ENCODE data around the gene ACYP2.
"Not testable (repeated sequence)": the region's sequence is repeated elsewhere in the genome, so short reads cannot be mapped to it uniquely, and the experiment has no call there.

Gene ACYP2

DNA sequence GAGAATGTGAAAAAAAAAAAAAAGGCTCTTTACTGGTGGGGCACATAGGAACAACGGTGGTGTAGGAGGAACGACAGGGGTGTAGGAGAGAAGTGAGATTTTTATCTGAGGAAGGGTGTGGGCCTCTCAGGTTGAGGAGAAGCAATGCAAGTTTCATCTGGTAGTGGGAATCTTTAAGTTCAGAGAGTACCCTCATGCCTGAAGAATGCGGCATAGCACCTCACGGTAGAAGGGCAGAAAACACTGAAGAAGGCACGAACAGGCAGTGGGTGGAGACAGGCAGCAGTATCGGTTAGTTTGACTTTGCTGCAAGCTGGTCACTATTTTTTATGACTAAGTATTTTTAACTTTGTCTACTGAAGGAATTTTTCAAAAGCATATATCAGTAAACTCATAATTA is 192.8 kb downstream of the ACYP2 start:
- H3K4me1 ChIP-seq (ENCODE audit: control insufficient read depth, insufficient read depth, low read length, poor library complexity, severe bottlenecking): no peaks in the 10 kb centered on the region
- no peaks in the 10 kb centered on the region for H3K9me3 ChIP-seq (ENCODE audit: control insufficient read depth, low read length)
- no peak overlapping the region for H3K4me3 ChIP-seq (ENCODE audit: insufficient read depth, low read depth, low read length, poor library complexity, severe bottlenecking)
- no peak overlapping the region for H3K27ac ChIP-seq (ENCODE audit: insufficient read depth, low read length, poor library complexity, severe bottlenecking)
- DNase-seq: no peak
- no peaks in the 10 kb centered on the region for H3K27me3 ChIP-seq (replicated peaks; ENCODE audit: control insufficient read depth, insufficient read depth, low read length, poor library complexity, severe bottlenecking)
- no peaks in the 10 kb centered on the region for H3K36me3 ChIP-seq (ENCODE audit: control insufficient read depth, insufficient read depth, low read length)

DNA sequence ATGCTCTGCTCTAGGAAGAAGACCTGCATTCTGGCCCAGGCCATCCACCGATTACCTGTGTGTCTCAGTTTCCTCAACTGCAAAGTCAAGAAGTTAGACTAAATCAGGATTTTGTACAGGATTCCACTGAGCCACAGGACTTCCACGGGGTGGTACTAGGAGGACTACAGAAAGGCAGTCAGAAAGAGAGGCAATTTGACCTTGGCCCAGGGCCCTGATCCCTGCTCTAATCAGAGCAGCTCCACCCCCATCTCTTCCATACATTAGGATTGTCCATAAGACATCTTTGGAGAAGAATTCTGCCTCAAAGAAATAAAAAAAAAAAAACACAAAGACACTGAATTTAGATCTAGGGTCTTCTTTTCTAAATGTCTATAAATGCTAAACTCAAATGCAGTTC is 193.4 kb downstream of the ACYP2 start:
- H3K36me3 ChIP-seq (ENCODE audit: control insufficient read depth, insufficient read depth, low read length): no peaks in the 10 kb centered on the region
- H3K9me3 ChIP-seq (ENCODE audit: control insufficient read depth, low read length): no peaks in the 10 kb centered on the region
- H3K27me3 ChIP-seq (replicated peaks; ENCODE audit: control insufficient read depth, insufficient read depth, low read length, poor library complexity, severe bottlenecking): no peaks in the 10 kb centered on the region
- H3K27ac ChIP-seq (ENCODE audit: insufficient read depth, low read length, poor library complexity, severe bottlenecking): no peak overlapping the region
- H3K4me3 ChIP-seq (ENCODE audit: insufficient read depth, low read depth, low read length, poor library complexity, severe bottlenecking): no peak overlapping the region
- no peak for DNase-seq
- H3K4me1 ChIP-seq (ENCODE audit: control insufficient read depth, insufficient read depth, low read length, poor library complexity, severe bottlenecking): no peaks in the 10 kb centered on the region

DNA sequence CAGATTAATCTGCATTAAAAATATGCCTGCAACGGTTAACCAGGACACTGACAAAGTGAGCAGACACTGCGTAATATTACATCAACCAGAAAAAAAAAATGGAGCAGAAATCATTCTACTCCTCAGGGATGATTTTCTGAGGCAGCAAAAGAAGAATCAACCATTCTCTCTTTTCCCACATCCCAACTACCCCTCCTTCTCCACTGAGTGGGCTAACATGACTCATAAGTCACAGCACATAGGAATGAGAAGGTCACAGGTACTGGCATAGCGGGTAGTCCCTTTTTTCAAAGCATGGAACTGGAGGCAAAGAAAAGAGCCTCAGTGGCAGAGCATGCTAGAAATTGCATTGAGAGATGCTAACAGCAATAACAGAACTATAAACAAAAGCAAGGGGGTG is 194.9 kb downstream of the ACYP2 start:
- Histone ChIP-seq H3K9me3 (ENCODE audit: control insufficient read depth, low read length) (no peaks in the 10 kb centered on the region), H3K4me1 (ENCODE audit: control insufficient read depth, insufficient read depth, low read length, poor library complexity, severe bottlenecking) (no peaks in the 10 kb centered on the region), H3K36me3 (ENCODE audit: control insufficient read depth, insufficient read depth, low read length) (no peaks in the 10 kb centered on the region), H3K27ac (ENCODE audit: insufficient read depth, low read length, poor library complexity, severe bottlenecking) (no peak overlapping the region), H3K4me3 (ENCODE audit: insufficient read depth, low read depth, low read length, poor library complexity, severe bottlenecking) (no peak overlapping the region), H3K27me3 (replicated peaks; ENCODE audit: control insufficient read depth, insufficient read depth, low read length, poor library complexity, severe bottlenecking) (no peaks in the 10 kb centered on the region)
- no peak for DNase-seq

DNA sequence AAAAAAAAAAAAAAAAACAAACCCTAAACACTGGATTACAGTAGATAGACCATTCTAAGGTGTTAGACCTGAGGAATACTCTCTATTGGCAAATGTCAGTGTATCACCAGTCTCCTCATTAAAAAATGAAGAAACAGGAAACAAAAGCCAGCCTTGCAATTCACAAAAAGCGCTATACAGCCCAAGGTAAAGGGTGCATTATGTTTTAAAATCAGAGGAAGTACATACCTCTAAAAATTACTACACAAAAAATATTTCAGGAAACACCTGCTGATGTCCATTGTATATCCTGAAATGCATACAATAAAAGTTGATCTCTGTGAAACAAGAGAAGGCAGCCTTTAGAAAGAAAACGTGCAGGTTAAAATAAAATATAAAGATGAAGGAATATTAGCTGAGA is 195.5 kb downstream of the ACYP2 start:
- no peak overlapping the region for H3K4me3 ChIP-seq (ENCODE audit: insufficient read depth, low read depth, low read length, poor library complexity, severe bottlenecking)
- H3K27me3 ChIP-seq (replicated peaks; ENCODE audit: control insufficient read depth, insufficient read depth, low read length, poor library complexity, severe bottlenecking): no peaks in the 10 kb centered on the region
- no peaks in the 10 kb centered on the region for H3K36me3 ChIP-seq (ENCODE audit: control insufficient read depth, insufficient read depth, low read length)
- DNase-seq: no peak
- no peaks in the 10 kb centered on the region for H3K4me1 ChIP-seq (ENCODE audit: control insufficient read depth, insufficient read depth, low read length, poor library complexity, severe bottlenecking)
- no peaks in the 10 kb centered on the region for H3K9me3 ChIP-seq (ENCODE audit: control insufficient read depth, low read length)
- H3K27ac ChIP-seq (ENCODE audit: insufficient read depth, low read length, poor library complexity, severe bottlenecking): no peak overlapping the region

DNA sequence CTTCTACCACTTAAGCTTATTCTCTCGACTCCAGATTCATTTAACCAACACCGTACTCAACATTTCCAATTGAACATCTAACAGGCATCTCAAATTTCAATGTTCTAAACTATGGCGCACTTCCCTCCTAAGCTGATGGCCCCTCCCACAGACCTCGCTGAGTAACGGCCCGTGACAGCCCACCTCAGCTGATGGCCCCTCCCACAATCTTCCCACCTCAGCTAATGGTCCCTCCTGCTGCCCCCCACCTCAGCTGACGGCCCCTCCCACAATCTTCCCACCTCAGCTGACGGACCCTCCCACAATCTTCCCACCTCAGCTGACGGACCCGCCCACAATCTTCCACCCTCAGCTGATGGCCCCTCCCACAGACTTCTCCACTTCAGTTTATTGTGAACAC is 197.7 kb downstream of the ACYP2 start:
- Histone ChIP-seq H3K4me3 (ENCODE audit: insufficient read depth, low read depth, low read length, poor library complexity, severe bottlenecking) (no peak overlapping the region), H3K36me3 (ENCODE audit: control insufficient read depth, insufficient read depth, low read length) (no peaks in the 10 kb centered on the region), H3K27ac (ENCODE audit: insufficient read depth, low read length, poor library complexity, severe bottlenecking) (no peak overlapping the region), H3K9me3 (ENCODE audit: control insufficient read depth, low read length) (no peaks in the 10 kb centered on the region), H3K4me1 (ENCODE audit: control insufficient read depth, insufficient read depth, low read length, poor library complexity, severe bottlenecking) (no peaks in the 10 kb centered on the region), H3K27me3 (replicated peaks; ENCODE audit: control insufficient read depth, insufficient read depth, low read length, poor library complexity, severe bottlenecking) (no peaks in the 10 kb centered on the region)
- DNase-seq: no peak

DNA sequence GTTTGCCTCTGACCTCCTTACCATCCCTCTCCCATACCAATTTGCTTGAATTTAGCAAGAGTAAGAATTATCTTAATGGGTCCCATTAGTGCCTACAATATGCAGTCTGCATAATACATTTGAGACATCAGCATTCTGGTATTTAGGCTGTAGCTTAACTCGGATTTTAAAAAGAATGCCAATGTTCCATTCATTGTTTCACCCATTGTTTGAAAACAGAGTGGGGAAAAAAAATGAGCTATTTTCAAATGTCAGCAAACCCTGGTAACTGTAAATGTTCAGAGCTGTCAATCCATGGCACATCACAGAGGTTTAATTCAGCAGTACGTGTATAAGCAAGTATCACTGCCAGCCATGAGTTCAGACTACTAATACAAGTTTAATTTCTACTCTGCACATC is 202.6 kb downstream of the ACYP2 start:
- DNase-seq: no peak
- Histone ChIP-seq H3K4me1 (ENCODE audit: control insufficient read depth, insufficient read depth, low read length, poor library complexity, severe bottlenecking) (no peaks in the 10 kb centered on the region), H3K27ac (ENCODE audit: insufficient read depth, low read length, poor library complexity, severe bottlenecking) (no peak overlapping the region)

DNA sequence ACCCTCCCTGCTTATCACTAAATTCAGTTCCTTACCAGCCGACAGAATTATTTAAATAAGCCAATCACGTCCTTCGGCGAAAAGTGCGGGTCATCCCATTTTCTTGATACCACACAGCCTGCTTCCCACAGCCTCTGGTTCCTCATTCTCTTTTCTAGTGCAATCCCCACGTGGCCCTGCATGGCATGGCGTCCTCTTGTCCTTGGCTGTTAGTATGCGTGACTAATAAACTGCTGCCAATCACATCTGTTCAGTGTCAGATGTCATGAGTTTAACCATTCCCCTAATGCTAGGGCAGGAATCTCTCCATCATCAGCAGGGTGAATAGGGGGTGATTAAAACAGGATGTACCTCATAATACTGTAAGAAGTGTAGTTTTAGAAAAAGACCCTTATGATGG is 203.4 kb downstream of the ACYP2 start:
- Histone ChIP-seq H3K36me3 (ENCODE audit: control insufficient read depth, insufficient read depth, low read length) (no peaks in the 10 kb centered on the region), H3K4me1 (ENCODE audit: control insufficient read depth, insufficient read depth, low read length, poor library complexity, severe bottlenecking) (no peaks in the 10 kb centered on the region), H3K27me3 (replicated peaks; ENCODE audit: control insufficient read depth, insufficient read depth, low read length, poor library complexity, severe bottlenecking) (no peaks in the 10 kb centered on the region), H3K4me3 (ENCODE audit: insufficient read depth, low read depth, low read length, poor library complexity, severe bottlenecking) (no peak overlapping the region), H3K27ac (ENCODE audit: insufficient read depth, low read length, poor library complexity, severe bottlenecking) (no peak overlapping the region), H3K9me3 (ENCODE audit: control insufficient read depth, low read length) (no peaks in the 10 kb centered on the region)
- no peak for DNase-seq

More for the DNA sequence above, 202.6 kb downstream of the ACYP2 start:
- no peak overlapping the region for H3K4me3 ChIP-seq (ENCODE audit: insufficient read depth, low read depth, low read length, poor library complexity, severe bottlenecking)
- H3K36me3 ChIP-seq (ENCODE audit: control insufficient read depth, insufficient read depth, low read length): no peaks in the 10 kb centered on the region
- no peaks in the 10 kb centered on the region for H3K9me3 ChIP-seq (ENCODE audit: control insufficient read depth, low read length)
- no peaks in the 10 kb centered on the region for H3K27me3 ChIP-seq (replicated peaks; ENCODE audit: control insufficient read depth, insufficient read depth, low read length, poor library complexity, severe bottlenecking)

DNA sequence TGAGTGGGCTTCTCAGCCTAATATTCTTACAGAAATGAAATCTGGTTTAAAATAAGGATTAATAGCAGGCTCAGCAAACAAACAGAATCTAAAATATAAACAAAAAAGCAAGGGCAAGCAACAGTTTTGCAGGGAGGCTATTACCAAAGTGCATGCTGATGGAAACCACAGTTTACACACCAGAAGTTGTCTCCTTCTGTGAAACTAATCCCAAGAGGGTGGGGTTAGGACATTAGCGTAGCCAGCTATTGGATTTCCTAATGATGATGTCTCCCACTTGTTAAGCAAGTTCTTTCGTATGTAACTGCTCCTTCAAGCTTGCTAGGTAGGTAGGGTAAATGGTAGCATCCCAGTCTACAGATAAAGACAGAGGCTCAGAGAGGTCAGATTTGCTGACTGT is 205.6 kb downstream of the ACYP2 start:
- H3K36me3 ChIP-seq (ENCODE audit: control insufficient read depth, insufficient read depth, low read length): no peaks in the 10 kb centered on the region
- no peak overlapping the region for H3K4me3 ChIP-seq (ENCODE audit: insufficient read depth, low read depth, low read length, poor library complexity, severe bottlenecking)
- no peaks in the 10 kb centered on the region for H3K9me3 ChIP-seq (ENCODE audit: control insufficient read depth, low read length)
- DNase-seq: no peak
- no peaks in the 10 kb centered on the region for H3K27me3 ChIP-seq (replicated peaks; ENCODE audit: control insufficient read depth, insufficient read depth, low read length, poor library complexity, severe bottlenecking)
- no peaks in the 10 kb centered on the region for H3K4me1 ChIP-seq (ENCODE audit: control insufficient read depth, insufficient read depth, low read length, poor library complexity, severe bottlenecking)
- no peak overlapping the region for H3K27ac ChIP-seq (ENCODE audit: insufficient read depth, low read length, poor library complexity, severe bottlenecking)

DNA sequence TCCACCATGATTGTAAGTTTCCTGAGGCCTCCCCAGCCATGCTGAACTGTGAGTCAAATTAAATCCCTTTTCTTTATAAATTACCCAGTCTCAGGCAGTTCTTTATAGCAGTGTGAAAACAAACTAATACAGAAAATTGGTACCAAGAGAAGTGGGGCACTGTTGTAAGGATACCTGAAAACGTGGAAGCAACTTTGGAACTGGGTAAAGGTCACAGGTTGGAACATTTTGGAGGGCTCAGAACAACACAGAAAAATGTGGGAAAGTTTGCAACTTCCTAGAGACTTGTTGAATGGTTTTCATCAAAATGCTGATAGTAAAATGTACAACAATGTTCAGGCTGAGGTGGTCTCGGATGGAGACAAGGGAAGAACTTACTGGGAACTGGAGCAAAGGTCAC is 209.1 kb downstream of the ACYP2 start:
- not testable (repeated sequence) for H3K9me3 ChIP-seq (ENCODE audit: control insufficient read depth, low read length); H3K27me3 ChIP-seq (replicated peaks; ENCODE audit: control insufficient read depth, insufficient read depth, low read length, poor library complexity, severe bottlenecking); H3K27ac ChIP-seq (ENCODE audit: insufficient read depth, low read length, poor library complexity, severe bottlenecking); H3K36me3 ChIP-seq (ENCODE audit: control insufficient read depth, insufficient read depth, low read length); DNase-seq; H3K4me3 ChIP-seq (ENCODE audit: insufficient read depth, low read depth, low read length, poor library complexity, severe bottlenecking); H3K4me1 ChIP-seq (ENCODE audit: control insufficient read depth, insufficient read depth, low read length, poor library complexity, severe bottlenecking)

DNA sequence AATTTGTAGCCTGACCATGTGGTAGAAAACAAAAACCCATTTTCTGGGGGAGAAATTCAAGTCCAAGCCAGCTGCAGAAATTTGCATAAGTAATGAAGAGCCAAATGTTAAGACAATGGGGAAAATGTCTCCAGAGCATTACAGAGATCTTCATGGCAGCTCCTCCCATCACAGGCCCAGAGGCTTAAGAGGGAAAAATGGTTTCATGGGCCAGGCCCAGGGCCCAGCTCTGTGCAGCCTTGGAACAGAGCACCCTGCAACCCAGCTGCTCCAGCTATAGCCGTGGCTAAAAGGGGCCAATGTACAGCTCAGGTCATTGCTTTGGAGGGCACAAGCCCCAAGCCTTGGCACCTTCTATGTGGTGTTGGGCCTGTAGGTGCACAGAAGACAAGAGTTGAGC is 209.7 kb downstream of the ACYP2 start:
- H3K27me3 ChIP-seq (replicated peaks; ENCODE audit: control insufficient read depth, insufficient read depth, low read length, poor library complexity, severe bottlenecking): no peaks in the 10 kb centered on the region
- no peaks in the 10 kb centered on the region for H3K9me3 ChIP-seq (ENCODE audit: control insufficient read depth, low read length)
- H3K4me1 ChIP-seq (ENCODE audit: control insufficient read depth, insufficient read depth, low read length, poor library complexity, severe bottlenecking): no peaks in the 10 kb centered on the region
- DNase-seq: no peak
- H3K36me3 ChIP-seq (ENCODE audit: control insufficient read depth, insufficient read depth, low read length): no peaks in the 10 kb centered on the region
- H3K4me3 ChIP-seq (ENCODE audit: insufficient read depth, low read depth, low read length, poor library complexity, severe bottlenecking): no peak overlapping the region
- no peak overlapping the region for H3K27ac ChIP-seq (ENCODE audit: insufficient read depth, low read length, poor library complexity, severe bottlenecking)
